Hematopoietic multipotent progenitor cell treated with erythropoietin and hydrocortisone succinate and interleukin-3 and kit ligand, for 17 days (in vitro differentiated cells): ENCODE data around the gene NDUFA7.
"Not testable (repeated sequence)": the region's sequence is repeated elsewhere in the genome, so short reads cannot be mapped to it uniquely, and the experiment has no call there.

Experiments
- DNase-seq: peaks from one replicate; pipeline ENCODE4 v3.0.0-alpha.2; 2015; ENCODE audit warnings: low spot score

The NDUFA7 gene

DNA sequence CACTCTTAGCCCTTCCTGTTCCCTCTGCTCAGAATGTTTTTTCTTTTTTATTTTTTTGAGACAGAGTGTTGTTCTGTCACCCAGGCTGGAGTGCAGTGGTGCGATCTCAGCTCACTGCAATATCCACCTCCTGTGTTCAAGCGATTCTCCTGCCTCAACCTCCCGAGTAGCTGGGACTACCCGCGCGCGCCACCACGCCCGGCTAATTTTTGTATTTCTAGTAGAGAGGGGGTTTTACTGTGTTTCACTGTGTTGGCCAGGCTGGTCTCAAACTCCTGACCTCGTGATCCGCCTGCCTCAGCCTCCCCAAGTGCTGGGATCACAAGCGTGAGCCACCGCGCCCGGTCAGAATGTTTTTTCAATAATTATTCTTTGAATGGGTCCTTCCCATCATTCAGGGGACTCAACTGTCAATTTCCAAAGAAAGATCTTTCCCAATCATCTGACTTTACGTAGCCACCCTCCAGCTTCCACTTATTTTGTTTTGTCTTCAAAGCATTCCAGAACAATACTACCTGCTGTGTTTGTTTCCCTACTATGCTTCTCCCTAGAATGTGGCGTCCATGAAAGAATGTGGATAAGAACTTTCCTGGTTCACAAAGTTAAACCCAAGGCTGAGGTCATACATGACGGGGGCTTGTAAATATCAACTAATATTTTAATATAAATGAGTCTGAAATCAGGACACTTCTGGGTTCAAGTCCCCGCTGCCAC lies 1.2 kb downstream of the NDUFA7 start:
- DNase-seq = no peak

DNA sequence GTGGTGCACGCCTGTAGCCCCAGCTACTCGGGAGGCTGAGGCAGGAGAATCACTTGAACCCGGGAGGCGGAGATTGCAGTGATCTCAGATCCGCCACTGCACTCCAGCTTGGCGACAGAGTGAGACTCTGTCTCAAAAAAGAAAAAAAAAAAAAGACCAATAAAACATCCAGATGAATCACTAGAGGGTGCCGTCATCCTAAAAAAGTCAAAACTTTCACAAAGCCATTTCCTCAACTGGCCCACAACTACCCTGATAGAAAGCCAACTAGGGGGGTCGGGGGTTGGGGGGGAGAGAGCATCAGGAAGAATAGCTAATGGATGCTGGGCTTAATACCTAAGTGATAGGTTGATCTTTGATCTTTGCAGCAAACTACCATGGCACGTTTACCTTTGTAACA lies 2.3 kb downstream of the NDUFA7 start:
- DNase-seq = not testable (repeated sequence)

DNA sequence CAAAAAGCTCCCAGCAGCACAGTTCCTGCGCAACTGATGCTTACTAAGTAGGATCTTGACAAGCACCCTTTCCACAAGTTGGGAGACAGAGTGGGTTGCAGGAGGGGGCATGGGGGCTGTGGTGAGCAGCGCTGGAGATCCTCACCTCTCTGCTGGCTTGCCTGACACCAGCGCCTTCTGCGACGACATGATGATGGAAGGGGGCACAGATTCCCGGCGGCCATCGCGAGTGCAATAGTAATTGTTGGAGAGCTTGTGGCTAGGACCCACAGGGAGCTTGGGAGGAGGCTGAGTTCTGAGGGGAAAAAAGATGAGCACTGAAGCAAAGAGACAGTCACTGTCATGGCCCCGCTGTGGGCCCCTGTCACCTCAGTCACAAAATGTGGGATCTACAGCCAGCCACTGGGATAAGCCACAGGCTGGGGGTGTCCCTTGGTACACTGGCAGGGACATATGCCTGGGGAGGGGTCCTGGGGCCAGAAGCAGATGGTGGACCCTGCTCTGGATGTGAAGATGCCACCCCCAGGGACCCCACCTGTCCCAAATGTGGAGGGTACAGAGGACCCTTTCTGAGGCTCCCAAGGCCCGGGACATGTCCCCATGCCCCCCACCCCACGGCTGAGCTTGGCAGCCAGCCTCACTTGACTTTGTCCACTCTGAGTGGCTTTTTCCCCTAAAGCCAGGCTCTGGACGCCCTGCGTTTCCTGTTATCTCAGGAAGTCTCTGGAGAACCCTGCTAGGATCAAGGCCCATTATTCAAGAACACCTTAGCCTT lies 4.6 kb downstream of the NDUFA7 start:
- no peak for DNase-seq

GRCh38 chr19:8314981-8315640 lies 6.1 kb downstream of the NDUFA7 start:
- DNase-seq = not testable (repeated sequence)

- peak; percentile 77 for DNase-seq
Measured at GRCh38 chr19:8311461-8312260, 9.5 kb downstream of the NDUFA7 start.

GRCh38 chr19:8310342-8311055 lies 10.7 kb downstream of the NDUFA7 start:
- no peak for DNase-seq

- no peak for DNase-seq
Measured at GRCh38 chr19:8308891-8309291, 12.3 kb downstream of the NDUFA7 start.

GRCh38 chr19:8307965-8308866 lies 13.0 kb downstream of the NDUFA7 start, which contains the start of gene CD320:
Gene CD320 (minus strand): TSS chr19:8308358. CDS start chr19:8308290, 68 bp downstream.
- DNase-seq = peak; percentile 91

DNA sequence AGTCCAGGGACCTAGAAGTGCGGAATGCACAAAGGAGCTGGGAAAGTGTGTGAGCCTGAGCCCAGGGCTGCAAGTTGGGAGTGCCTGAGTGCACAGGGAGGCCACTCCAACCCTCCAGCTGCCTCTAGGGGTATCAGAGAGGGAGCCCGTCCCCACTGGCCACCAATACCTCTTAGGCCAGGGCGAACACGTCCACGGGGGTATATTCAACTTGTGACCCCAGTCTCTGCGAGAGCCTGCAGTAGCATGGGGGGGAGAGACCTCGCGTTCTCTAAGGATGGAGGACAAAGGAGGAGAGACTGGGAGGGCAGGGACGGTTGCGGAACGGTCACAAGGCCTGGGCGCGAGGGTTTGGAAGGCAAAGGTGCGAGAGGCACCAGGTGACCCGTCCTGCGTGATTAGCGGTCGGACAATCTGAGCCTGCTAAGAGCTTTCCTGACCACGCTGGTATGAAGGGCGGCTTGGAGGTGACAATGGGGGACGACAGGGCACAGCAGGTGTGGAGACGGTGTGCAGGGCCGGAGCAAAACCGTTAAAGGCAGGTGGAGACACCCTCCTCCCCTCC lies 13.7 kb downstream of the NDUFA7 start:
- DNase-seq = no peak

DNA sequence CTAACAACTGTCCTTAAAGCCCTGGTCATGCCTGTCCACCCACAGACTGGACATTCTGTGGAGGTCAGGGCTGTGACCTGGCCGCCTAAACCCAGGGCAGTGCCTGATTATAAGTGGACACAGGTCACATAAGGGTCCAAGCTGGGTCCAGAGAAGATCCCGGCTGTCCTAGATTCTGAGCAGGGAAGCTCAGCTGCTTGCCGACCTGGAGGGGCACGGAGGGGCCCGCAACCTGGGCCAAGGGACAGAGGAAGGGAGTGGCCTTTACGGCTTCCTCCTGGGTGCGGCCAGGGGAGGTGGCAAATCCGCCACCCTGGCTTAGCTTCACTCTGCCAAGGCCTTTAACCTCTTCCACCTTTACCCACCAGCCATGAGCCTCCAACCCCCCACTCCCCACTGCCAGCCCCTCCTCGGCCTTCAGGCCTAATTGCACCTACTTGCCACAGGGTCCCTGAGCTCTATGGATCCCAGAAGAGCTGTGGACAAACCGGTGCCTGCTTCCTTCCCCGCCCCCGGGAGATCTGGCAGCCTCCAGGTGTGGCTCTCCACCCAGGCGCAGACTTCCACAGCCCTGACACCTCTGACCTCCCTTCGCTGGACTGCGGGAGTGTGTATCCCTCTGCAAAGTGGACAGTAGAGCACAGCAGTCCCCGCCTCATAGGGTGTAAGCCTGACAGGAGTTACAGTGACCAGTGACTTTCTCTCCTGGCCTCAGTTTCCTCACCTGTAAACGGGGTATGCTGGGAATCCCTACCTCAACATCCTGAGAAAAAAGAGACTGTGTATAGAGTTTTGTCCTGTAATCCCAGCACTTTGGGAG lies 14.7 kb downstream of the NDUFA7 start:
- DNase-seq = no peak

GRCh38 chr19:8305798-8306197 lies 15.4 kb downstream of the NDUFA7 start:
- no peak for DNase-seq

GRCh38 chr19:8304841-8305621 lies 16.1 kb downstream of the NDUFA7 start:
- no peak for DNase-seq

GRCh38 chr19:8302734-8303133 lies 18.4 kb downstream of the NDUFA7 start:
- no peak for DNase-seq

DNA sequence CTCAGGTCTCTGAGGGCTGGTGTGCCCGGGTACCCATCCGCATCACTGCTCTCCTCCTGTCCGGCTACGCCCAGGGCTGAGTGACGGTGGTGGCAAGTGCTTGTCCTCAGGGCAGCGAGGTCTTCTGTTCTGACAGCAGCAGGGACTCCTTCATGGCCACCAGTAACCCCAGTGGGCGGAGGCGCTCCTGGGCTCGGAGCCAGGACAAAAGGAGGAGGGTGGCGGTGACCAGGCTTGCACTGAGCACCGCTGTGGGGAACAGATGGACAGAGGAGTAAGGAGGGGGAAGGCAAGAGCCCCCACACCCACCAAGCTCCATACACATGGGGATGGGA lies 18.9 kb downstream of the NDUFA7 start:
- DNase-seq = peak; percentile 18

DNA sequence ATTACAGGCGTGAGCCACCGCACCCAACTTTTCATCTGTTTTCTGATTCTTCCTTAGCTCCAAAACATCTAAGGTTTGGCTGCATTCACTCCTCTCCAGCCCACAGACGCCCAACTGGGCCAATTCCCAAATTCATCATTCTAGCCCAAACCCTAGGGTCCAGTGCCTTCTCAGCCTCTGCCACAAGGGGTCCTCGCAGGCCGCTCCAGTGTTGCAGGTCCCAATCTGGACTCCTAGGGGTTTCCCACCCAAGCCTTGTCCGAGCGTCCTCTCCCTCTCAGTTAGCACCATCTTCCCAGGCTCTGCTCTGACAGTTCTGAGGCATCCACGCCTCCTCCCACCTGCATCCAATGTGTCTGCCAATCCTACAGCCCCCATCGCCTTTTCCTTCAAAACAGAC lies 29.8 kb downstream of the NDUFA7 start:
- DNase-seq = not testable (repeated sequence)

GRCh38 chr19:8276508-8276907 lies 44.7 kb downstream of the NDUFA7 start:
- DNase-seq = not testable (repeated sequence)

DNA sequence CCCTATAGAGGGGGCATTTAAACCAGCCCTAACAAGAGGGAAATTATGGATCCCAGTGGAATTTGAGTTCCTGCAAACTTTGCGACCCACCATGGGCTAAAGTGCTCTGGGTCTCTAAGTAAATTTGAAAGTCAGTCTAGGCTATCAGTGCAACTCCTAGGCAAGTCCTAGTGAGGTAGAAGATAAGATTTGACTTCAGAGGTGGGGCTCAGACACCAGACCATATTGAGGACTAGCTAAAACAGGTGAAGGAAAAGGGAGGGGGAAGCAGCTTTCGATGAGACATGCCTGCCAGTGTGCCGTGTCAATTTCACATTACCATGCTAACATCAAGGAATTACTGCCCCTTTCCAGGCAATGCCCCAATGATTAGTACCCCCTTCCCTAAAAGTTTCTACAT lies 51.5 kb downstream of the NDUFA7 start:
- no peak for DNase-seq

DNA sequence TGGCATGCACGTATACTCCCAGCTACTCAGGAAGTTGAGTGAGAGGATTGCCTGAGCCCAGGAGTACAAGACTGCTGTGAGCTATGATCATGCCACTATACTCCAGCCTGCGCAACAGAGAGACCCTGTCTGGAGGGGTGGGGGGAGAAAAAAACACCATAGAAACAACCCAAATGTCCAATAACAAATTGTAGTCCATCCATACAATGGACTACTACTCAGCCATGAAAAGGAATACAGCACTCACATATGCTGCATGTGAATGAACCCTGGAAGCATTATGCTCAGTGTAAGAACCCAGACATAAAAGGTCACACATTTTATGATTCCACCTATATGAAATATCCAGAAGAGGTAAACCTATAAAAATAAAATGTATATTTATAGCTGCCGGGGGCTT lies 55.3 kb downstream of the NDUFA7 start:
- DNase-seq = no peak
